ENCODE measurements around the gene SNRNP35. TPM values are rescaled to one million over a fixed set of nuclear protein-coding genes. Genes with fewer than 3 reads are reported as not detected.

SNRNP35 gene
- total RNA-seq, 1 experiment from 2014 or later = 18.0 TPM

DNA sequence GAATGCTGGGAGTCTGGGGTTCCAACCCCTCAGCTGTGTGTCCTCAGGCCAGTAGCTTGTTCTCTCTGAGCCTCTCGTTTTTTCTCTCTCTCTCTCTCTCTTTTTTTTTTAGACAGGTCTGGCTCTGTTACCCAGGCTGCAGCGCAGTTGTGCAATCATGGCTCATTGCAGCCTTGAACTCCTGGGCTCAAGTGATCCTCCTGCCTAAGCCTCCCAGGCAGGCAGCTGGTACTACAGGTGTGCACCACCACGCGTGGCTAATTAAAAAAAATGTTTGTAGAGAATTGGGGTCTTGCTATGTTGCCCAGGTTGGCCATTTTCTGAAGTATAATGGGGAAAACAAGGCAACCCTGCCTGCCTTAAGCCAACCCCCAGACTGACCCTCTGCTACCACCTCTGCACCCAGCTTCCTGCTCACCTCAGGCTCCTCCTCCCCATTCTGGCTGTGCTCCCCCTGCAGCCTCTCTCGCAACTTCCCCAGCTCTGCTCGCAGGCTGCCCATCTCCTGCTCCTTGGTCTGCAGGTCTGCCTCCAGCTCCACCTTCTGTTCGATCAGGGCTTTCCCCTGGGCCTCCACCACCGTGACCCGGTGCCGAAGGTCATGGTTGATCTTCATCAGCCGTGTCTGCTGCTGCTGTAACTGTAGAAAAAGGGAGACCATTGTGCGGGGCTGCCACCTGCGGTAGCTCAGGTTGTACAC lies 40.3 kb downstream of the SNRNP35 start:
- DNase-seq (ENCODE audit: unreplicated experiment) = no peak
- no TSS peak for BruUV-seq (replicated peaks)
- Mint-ChIP-seq H3K4me3 (ENCODE audit: unreplicated experiment) (no peak overlapping the region), H3K27ac (ENCODE audit: low read depth, unreplicated experiment) (peak overlapping the region; percentile 68), H3K27me3 (ENCODE audit: insufficient read depth, unreplicated experiment) (no peaks in the 10 kb centered on the region), H3K4me1 (ENCODE audit: insufficient read depth, unreplicated experiment) (no peaks in the 10 kb centered on the region), H3K36me3 (ENCODE audit: insufficient read depth, unreplicated experiment) (peaks cover 35% of the 10 kb centered on the region), H3K9me3 (ENCODE audit: unreplicated experiment) (no peaks in the 10 kb centered on the region)
- CTCF ChIA-PET = interaction anchor here (0.7 kb wide), 2 partner anchors 16 to 49 kb away, joined by 3 read pairs; no protein-coding TSS in a partner anchor
- TF ChIP-seq, protein P1, sequence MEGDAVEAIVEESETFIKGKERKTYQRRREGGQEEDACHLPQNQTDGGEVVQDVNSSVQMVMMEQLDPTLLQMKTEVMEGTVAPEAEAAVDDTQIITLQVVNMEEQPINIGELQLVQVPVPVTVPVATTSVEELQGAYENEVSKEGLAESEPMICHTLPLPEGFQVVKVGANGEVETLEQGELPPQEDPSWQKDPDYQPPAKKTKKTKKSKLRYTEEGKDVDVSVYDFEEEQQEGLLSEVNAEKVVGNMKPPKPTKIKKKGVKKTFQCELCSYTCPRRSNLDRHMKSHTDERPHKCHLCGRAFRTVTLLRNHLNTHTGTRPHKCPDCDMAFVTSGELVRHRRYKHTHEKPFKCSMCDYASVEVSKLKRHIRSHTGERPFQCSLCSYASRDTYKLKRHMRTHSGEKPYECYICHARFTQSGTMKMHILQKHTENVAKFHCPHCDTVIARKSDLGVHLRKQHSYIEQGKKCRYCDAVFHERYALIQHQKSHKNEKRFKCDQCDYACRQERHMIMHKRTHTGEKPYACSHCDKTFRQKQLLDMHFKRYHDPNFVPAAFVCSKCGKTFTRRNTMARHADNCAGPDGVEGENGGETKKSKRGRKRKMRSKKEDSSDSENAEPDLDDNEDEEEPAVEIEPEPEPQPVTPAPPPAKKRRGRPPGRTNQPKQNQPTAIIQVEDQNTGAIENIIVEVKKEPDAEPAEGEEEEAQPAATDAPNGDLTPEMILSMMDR (IDR thresholded peaks at IDR 0.05; ENCODE audit: unreplicated experiment) = no peak
- intact Hi-C loops (cut with micrococcal nuclease) = no loop called here
- POLR2A ChIA-PET = interaction anchor here (0.6 to 1.0 kb wide), 3 partner anchors 9 to 102 kb away, joined by 3 to 4 read pairs (median 4); no protein-coding TSS in a partner anchor

GRCh38 chr12:123499332-123499731 lies 41.4 kb downstream of the SNRNP35 start:
- Mint-ChIP-seq H3K4me1 (ENCODE audit: insufficient read depth, unreplicated experiment) (no peaks in the 10 kb centered on the region), H3K36me3 (ENCODE audit: insufficient read depth, unreplicated experiment) (peaks cover 31% of the 10 kb centered on the region), H3K4me3 (ENCODE audit: unreplicated experiment) (no peak overlapping the region), H3K27ac (ENCODE audit: low read depth, unreplicated experiment) (no peak overlapping the region), H3K27me3 (ENCODE audit: insufficient read depth, unreplicated experiment) (no peaks in the 10 kb centered on the region), H3K9me3 (ENCODE audit: unreplicated experiment) (no peaks in the 10 kb centered on the region)
- ChIA-PET CTCF (interaction anchor here (0.6 kb wide), 1 partner anchor 88 kb away, joined by 3 read pairs; no protein-coding TSS in a partner anchor), POLR2A (no interaction called here)
- TF ChIP-seq, protein P1 (IDR thresholded peaks at IDR 0.05; ENCODE audit: unreplicated experiment) = no peak
- DNase-seq (ENCODE audit: unreplicated experiment) = no peak
- intact Hi-C loops (cut with micrococcal nuclease) = no loop called here
- BruUV-seq (replicated peaks) = no TSS peak

DNA sequence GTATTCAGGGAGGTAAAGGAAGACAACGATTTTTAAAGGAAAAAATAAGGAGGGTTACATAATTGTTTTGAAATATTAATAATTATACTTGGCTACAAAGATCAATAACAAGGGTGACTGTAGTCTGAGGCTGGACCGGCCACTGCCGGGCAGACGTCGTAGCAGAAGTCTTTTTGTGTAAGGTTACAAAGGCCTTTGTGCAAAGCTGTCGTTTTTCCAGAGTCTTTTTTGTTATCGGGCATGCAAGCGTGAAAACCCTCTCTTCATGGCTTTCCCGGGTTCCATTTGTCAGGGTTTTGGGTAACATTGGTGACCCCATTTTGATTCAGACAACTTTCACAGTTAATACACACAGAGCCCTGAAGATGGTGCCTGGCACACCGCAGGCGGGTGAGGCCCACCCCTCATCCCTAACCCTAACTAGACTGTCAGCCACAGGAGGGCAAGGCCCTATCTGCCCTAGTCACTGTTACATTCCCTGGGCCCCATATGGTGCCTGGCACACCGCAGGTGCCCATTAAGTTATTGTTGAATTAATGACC lies 44.3 kb downstream of the SNRNP35 start:
- TF ChIP-seq, protein P1 (IDR thresholded peaks at IDR 0.05; ENCODE audit: unreplicated experiment) = no peak
- Mint-ChIP-seq H3K36me3 (ENCODE audit: insufficient read depth, unreplicated experiment) (peaks cover 19% of the 10 kb centered on the region), H3K4me3 (ENCODE audit: unreplicated experiment) (no peak overlapping the region), H3K4me1 (ENCODE audit: insufficient read depth, unreplicated experiment) (no peaks in the 10 kb centered on the region), H3K27ac (ENCODE audit: low read depth, unreplicated experiment) (no peak overlapping the region), H3K27me3 (ENCODE audit: insufficient read depth, unreplicated experiment) (no peaks in the 10 kb centered on the region), H3K9me3 (ENCODE audit: unreplicated experiment) (no peaks in the 10 kb centered on the region)
- no peak for DNase-seq (ENCODE audit: unreplicated experiment)
- POLR2A ChIA-PET = interaction anchor here (0.8 to 1.1 kb wide), 2 partner anchors 16 to 137 kb away, joined by 3 read pairs; no protein-coding TSS in a partner anchor
- intact Hi-C loops (cut with micrococcal nuclease) = no loop called here
- CTCF ChIA-PET = interaction anchor here (0.6 to 0.7 kb wide), 2 partner anchors 16 to 238 kb away, joined by 3 to 4 read pairs; no protein-coding TSS in a partner anchor
- no TSS peak for BruUV-seq (replicated peaks)

GRCh38 chr12:123506059-123506842 lies 48.3 kb downstream of the SNRNP35 start:
- H3K36me3 Mint-ChIP-seq (ENCODE audit: insufficient read depth, unreplicated experiment) = peaks cover 17% of the 10 kb centered on the region
- TF ChIP-seq, protein P1 (IDR thresholded peaks at IDR 0.05; ENCODE audit: unreplicated experiment) = no peak
- ChIA-PET POLR2A (interaction anchor here (0.9 to 1.1 kb wide), 2 partner anchors 9 to 46 kb away, joined by 3 to 5 read pairs; no protein-coding TSS in a partner anchor), CTCF (interaction anchor here (1.7 kb wide), 1 partner anchor 11 kb away, joined by 5 read pairs; no protein-coding TSS in a partner anchor)
- no peak overlapping the region for H3K27ac Mint-ChIP-seq (ENCODE audit: low read depth, unreplicated experiment)
- no peak overlapping the region for H3K4me3 Mint-ChIP-seq (ENCODE audit: unreplicated experiment)
- intact Hi-C loops (cut with micrococcal nuclease) = no loop called here
- peaks cover 8% of the 10 kb centered on the region for H3K4me1 Mint-ChIP-seq (ENCODE audit: insufficient read depth, unreplicated experiment)
- no TSS peak for BruUV-seq (replicated peaks)
- no peaks in the 10 kb centered on the region for H3K27me3 Mint-ChIP-seq (ENCODE audit: insufficient read depth, unreplicated experiment)
- H3K9me3 Mint-ChIP-seq (ENCODE audit: unreplicated experiment) = no peaks in the 10 kb centered on the region
- DNase-seq (ENCODE audit: unreplicated experiment) = no peak
